HG02852 (cell line): ENCODE results near the gene PIP5K1C.

Source experiments
- ATAC-seq: cut with Tn5 transposase; IDR thresholded peaks from one replicate; pipeline ENCODE4 v1.9.1; 2021; ENCODE audit warnings: mild to moderate bottlenecking, moderate library complexity; ENCODE audit not compliant: unreplicated experiment

Gene PIP5K1C

DNA sequence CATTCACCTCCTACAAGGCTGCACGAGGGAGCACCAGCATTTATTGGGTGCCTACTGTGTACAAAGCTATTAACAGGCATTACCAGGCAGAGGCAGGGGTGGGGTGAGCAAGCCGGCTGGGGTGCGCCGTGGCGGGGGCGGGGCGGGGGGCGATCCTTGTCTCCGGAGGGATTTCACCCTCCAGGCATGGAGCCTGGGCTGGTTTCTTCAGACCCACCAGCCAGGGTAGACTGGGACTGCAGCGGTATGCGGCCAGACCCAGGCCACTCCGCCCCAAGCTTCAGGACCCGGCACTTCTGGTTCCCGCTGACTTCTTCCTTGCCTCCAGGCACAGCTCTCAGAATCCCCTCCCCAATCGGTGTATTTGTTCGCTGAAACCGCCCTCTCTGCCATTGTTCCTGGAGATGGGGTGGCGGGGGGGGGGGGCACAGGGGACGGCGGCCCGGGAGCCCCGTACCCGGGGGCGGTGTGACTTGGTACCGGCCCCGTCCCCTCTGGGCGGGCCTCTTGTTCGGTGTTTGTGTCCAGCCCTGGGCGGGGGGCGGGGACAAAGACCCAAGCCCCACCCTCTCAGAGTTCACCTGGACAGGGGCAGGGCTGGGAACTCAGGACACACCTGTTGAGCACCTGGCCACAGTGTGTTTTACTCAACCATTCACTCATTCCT, 22.3 kb upstream of the PIP5K1C start:
- no peak for ATAC-seq

DNA sequence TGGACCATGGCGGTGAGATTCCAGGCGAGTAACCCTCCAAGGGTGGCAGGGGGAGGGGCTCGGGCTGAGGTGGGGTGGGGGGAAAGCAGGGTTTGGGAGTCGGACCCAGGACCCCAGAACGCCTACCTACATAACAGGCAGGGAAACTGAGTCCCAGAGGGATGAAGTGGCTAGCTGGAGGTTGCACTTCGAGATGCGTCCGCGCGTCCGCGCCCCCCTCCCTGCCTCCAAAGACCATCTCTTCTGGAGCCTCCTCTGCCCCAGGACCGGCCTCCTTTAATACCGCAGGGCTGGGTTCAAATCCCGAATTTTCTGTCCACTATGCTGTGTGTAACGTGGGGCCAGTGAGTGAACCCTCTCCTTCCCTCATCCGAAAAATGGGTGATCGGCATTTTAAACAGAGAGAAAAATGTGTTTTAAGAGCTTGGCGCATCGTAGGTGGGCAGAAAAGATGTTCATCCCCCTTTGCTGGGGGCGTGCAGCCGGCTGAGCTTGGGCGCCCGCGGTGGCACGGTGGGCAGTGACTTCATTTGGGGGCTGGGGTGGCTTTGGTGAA, 21.7 kb upstream of the PIP5K1C start:
- ATAC-seq = no peak

GRCh38 chr19:3721131-3721886, 21.0 kb upstream of the PIP5K1C start:
- ATAC-seq = no peak

DNA sequence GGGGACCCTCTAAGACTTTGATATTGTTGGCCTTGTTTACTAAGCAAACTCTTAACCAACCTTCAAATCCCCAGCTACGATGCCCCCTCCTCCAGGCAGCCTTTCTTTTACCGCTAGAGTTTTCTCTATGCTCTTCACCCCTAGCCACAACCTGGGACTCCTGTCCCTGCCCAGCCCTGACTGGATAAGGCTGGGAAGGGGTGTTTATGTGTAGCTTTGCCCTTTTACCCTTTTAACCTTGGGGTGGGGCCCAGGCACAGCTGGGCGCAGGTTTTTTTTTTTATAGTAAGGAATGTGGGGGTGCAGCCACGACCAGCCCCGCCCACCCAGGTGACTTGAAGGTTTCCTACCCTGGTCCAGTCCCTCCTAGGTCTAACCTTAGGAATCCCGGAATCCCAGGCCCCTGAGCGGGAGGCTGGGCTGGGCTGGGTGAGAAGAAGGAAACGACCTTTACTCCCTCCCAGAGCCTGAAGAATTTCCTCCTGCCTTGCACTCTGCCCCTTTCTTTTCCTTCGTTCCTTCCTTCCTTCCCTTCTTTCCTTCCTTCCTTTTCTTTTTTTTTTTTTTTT, 20.2 kb upstream of the PIP5K1C start:
- ATAC-seq = no peak

GRCh38 chr19:3719868-3720267, 19.6 kb upstream of the PIP5K1C start:
- ATAC-seq = no peak

- ATAC-seq = no peak
Observed at GRCh38 chr19:3716147-3716668, 15.9 kb upstream of the PIP5K1C start.

- ATAC-seq = no peak
Observed at GRCh38 chr19:3712663-3713611, 12.7 kb upstream of the PIP5K1C start.

DNA sequence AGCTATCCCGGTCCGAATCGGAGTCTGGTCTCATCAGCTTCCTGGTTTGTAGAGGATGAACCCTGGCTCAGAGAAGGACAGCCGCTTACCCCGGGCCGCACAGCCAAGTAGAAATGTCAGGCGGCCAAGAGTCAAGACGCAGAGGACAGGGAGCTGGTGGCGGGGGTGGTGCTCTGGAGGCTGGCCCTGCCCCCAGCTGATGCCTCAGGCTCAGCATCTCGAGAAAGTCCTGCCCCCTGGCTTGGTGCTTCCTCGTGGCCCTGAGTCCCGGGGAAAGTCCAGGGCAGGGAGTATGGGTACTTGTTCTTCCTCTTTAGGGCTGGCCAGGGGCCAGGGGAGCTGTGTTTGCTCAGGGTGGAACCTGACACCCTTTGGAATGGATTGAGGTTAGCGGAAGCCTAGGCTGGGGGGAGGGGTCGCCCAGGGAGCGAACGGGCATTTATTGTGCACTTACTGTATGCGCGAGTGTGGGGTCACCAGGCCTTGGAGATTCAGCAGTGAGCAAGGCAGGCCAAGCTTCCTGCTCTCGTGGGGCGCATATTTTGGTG, 10.1 kb upstream of the PIP5K1C start:
- no peak for ATAC-seq

- ATAC-seq = no peak
Observed at GRCh38 chr19:3708207-3708931, 8.1 kb upstream of the PIP5K1C start, which contains the start of gene TJP3. Gene TJP3, plus strand, starts transcription at chr19:3708384. Its CDS starts 20,049 bp downstream, at chr19:3728433.

DNA sequence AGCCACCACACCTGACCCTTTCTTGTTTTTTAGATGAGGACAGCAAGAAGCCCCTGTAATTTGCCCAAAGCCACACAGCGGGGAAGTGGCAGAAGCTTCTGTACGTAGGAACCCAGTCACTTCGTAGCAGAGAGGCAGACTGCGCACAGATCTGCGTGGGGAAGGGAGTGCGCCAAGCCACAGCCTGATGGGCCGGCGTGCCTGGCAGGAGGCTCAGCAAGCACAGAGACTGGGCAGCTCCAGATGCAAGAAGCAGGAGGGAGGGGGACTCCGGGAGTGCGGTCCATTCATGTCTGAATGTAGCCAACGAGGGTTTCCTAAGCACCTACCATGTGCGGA, 7.6 kb upstream of the PIP5K1C start:
- ATAC-seq = no peak

GRCh38 chr19:3701200-3701599, 932 bp upstream of the PIP5K1C start:
- no peak for ATAC-seq

GRCh38 chr19:3699741-3700241, 477 bp downstream of the PIP5K1C start:
- ATAC-seq = no peak

GRCh38 chr19:3698974-3699740, 1.1 kb downstream of the PIP5K1C start:
- no peak for ATAC-seq

- no peak for ATAC-seq
Observed at GRCh38 chr19:3698386-3698950, 1.8 kb downstream of the PIP5K1C start.

DNA sequence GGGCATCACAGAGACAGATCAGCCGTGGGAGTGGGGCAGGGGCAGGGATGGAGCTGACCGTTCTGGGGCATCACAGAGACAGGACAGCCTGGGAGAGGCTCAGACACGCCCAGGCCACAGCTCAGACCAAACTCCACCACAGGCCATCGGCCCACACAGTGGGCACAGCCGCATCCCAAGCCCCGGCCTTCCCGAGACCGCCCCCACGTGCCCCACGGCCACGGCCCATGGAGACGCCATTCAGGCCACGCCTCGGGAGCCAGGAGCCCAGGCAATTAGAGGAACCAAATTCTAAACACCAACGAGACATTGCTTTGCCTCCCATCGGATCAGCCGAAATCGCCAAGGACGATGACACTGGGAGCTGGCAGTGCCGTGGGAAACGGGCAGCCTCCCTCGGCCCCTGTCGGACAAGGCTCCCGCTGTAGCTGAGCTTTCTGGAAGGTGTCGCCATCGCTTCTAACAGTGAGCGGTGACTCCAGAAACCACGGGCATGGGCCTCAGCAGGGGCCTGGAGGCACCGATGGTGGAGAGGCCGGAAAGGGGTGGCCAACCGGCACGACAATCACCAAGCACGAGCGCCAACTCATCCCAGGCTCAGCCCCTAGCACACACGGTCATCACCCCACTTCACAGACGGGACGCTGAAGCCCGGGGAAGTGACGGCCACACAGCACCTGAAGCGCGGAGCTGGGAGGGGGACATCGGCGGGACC, 2.4 kb downstream of the PIP5K1C start:
- no peak for ATAC-seq

DNA sequence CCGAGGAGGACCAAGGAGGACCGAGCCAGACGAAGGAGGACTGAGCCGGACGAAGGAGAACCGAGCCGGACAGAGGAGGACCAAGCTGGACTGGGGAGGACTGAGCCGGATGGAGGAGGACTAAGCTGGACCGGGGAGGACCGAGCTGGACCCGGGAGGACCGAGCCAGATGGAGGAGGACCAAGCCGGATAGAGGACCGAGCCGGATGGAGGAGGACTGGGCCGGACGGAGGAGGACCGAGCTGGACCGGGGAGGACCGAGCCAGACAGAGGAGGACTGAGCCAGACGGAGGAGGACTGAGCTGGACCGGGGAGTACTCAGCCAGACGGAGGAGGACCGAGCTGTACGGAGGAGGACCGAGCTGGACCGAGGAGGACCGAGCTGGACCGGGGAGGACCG, 3.2 kb downstream of the PIP5K1C start:
- ATAC-seq = no peak

DNA sequence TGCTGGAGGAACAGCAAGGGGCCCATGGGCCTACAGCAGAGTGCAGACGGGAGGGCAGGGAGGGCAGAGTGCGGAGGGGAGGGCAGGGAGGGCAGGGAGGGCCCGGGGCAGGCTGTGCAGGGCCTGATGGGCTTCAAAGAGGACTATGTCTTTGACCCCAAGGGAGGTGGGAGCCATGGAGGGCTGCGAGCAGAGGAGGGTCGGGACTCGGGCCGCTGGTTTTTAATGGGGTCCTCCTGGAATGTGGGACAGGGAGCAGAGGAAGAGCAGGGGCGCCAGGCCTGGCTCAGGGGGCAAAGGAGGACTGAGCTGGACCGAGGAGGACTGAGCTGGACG, 3.6 kb downstream of the PIP5K1C start:
- ATAC-seq = no peak
